ENCODE measurements around the gene AP3D1. TPM values are rescaled to one million over a fixed set of nuclear protein-coding genes. Genes with fewer than 3 reads are reported as not detected.

Gene AP3D1
- total and polyA plus RNA-seq, 9 of the 15 experiments (the other 6 are each of a cell fraction or from before 2014, with no cell fraction given): 1.2 to 86.1 (median 35.9) TPM

GRCh38 chr19:2059422-2060201 is 91.8 kb downstream of the AP3D1 start (continued):
- TF ChIP-seq UBTF (IDR thresholded peaks at IDR 0.05; ENCODE audit: borderline replicate concordance in 1 of 2, low read depth in 2 of 2, low read length in 2 of 2) (peak in 1 of 2 experiments; percentile 85; a peak in 1 of 4 replicates), U2AF1 (optimal IDR thresholded peaks at IDR 0.05; ENCODE audit: low read depth, low read length) (no peak), NUFIP1 (IDR thresholded peaks at IDR 0.05; ENCODE audit: partially characterized antibody) (peak; percentile 19), ZBTB7A (IDR thresholded peaks at IDR 0.05; ENCODE audit: borderline replicate concordance, control insufficient read depth, low read depth, low read length) (peak; percentile 97), ZFPM2 (CRISPR knock-in tag; IDR thresholded peaks at IDR 0.05) (peak; percentile 50; the same call in 1 of the 2 replicates), ZNF830 (CRISPR knock-in tag; IDR thresholded peaks at IDR 0.05) (0 out of 2 replicates have a peak, but pooled peaks have one; percentile 69), NEUROD1 (IDR thresholded peaks at IDR 0.05; ENCODE audit: borderline replicate concordance, low read depth, low read length, partially characterized antibody) (peak; percentile 91), POLR2G (IDR thresholded peaks at IDR 0.05; ENCODE audit: low read depth, low read length) (peak; percentile 99), FOXM1 (IDR thresholded peaks at IDR 0.05; ENCODE audit: low read depth) (no peak), FOXM1 (CRISPR knock-in tag; IDR thresholded peaks at IDR 0.05; ENCODE audit: low read depth) (peak; percentile 81; the same call in 1 of the 2 replicates), RCOR1 (IDR thresholded peaks at IDR 0.05; ENCODE audit: borderline replicate concordance in 1 of 2, low read depth in 2 of 2, low read length in 2 of 2) (0 out of 4 replicates have a peak, but pooled peaks of 1 of the 2 experiments have one; percentile 42), SRSF1 (IDR thresholded peaks at IDR 0.05; ENCODE audit: low read depth, low read length) (no peak), ETS2 (tag; IDR thresholded peaks at IDR 0.05; ENCODE audit: borderline replicate concordance, poor library complexity, severe bottlenecking) (peak; percentile 14), SRSF3 (IDR thresholded peaks at IDR 0.05; ENCODE audit: insufficient read depth, low read length) (no peak), ZNF133 (CRISPR knock-in tag; IDR thresholded peaks at IDR 0.05) (0 out of 2 replicates have a peak, but pooled peaks have one; percentile 6), ZNF780A (CRISPR knock-in tag; IDR thresholded peaks at IDR 0.05) (peak; percentile 69; the same call in 1 of the 2 replicates), SMAD3 (CRISPR knock-in tag; conservative IDR thresholded peaks at IDR 0.05) (peak; percentile 84), ZBTB1 (CRISPR knock-in tag; IDR thresholded peaks at IDR 0.05; ENCODE audit: borderline replicate concordance, low read depth) (no peak), PCBP1 (IDR thresholded peaks at IDR 0.05; ENCODE audit: low read depth, low read length, poor library complexity, severe bottlenecking) (peak; percentile 94), MEF2D (tag; conservative IDR thresholded peaks at IDR 0.05; ENCODE audit: low read depth) (peak; percentile 84)
